GM13976 (cell line): ENCODE measurements around the gene NDUFS4.
"Not testable (repeated sequence)": the region's sequence is repeated elsewhere in the genome, so short reads cannot be mapped to it uniquely, and the experiment has no call there.

Source experiments
- DNase-seq: peaks from one replicate; pipeline ENCODE4 v3.0.0; 2012; ENCODE audit warnings: low spot score
- in situ Hi-C: fragments of 300-500 bp; cut with MboI; formaldehyde crosslinking; loops from one replicate; pipeline ENCODE4 v1.12.0; 2022; ENCODE audit warnings: low sequenced_read_pairs, mixed read lengths, inconsistent platforms; ENCODE audit not compliant: unreplicated experiment
- TF ChIP-seq, protein P1 (sequence below): IDR thresholded peaks from 2 replicates; pipeline ENCODE4 v1.5.1; 2012; ENCODE audit warnings: borderline replicate concordance, mild to moderate bottlenecking; ENCODE audit not compliant: insufficient read depth; ENCODE audit errors: extremely low read depth, missing control alignments, control extremely low read depth

NDUFS4 gene

GRCh38 chr5:53616939-53617549 lies 56.6 kb downstream of the NDUFS4 start:
- TF ChIP-seq, protein P1, sequence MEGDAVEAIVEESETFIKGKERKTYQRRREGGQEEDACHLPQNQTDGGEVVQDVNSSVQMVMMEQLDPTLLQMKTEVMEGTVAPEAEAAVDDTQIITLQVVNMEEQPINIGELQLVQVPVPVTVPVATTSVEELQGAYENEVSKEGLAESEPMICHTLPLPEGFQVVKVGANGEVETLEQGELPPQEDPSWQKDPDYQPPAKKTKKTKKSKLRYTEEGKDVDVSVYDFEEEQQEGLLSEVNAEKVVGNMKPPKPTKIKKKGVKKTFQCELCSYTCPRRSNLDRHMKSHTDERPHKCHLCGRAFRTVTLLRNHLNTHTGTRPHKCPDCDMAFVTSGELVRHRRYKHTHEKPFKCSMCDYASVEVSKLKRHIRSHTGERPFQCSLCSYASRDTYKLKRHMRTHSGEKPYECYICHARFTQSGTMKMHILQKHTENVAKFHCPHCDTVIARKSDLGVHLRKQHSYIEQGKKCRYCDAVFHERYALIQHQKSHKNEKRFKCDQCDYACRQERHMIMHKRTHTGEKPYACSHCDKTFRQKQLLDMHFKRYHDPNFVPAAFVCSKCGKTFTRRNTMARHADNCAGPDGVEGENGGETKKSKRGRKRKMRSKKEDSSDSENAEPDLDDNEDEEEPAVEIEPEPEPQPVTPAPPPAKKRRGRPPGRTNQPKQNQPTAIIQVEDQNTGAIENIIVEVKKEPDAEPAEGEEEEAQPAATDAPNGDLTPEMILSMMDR: no peak
- in situ Hi-C loops: no loop called here
- no peak for DNase-seq

DNA sequence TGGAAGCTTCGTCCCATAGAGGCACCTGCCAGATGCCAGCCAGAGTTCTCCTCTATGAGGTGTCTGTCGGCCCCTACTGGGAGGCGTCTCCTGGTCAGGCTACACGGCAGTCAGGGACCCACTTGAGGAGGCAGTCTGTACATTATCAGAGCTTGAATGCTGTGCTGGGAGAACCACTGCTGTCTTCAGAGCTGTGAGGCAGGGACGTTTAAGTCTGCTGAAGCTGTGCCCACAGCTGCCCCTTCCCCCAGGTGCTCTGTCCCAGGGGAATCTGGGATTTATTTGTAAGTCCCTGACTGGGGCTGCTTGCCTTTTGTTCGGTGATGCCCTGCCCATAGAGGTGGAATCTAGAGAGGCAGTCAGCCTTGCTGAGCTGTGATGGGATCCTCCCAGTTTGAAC lies 70.8 kb downstream of the NDUFS4 start:
- TF ChIP-seq, protein P1: no peak
- in situ Hi-C loops: no loop called here
- DNase-seq: no peak

DNA sequence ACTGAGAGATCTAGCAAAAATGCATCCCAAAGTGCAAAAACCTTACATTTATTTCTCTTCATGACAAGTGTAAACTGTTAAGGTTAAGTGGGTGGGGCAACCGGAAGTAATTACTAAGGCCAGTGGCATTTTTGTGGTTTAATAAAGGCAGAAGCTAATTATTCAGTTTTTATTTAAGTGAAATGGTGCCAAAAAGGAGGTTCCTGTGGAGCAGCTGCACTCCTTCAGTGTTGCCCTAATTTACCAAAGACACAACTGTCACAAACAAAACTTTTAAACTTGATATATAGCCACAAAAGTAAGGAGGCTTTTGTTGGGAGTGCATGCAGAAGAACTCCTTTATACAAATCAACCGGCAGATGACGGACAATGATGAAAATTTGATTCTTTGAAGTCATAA lies 81.6 kb downstream of the NDUFS4 start:
- TF ChIP-seq, protein P1: no peak
- DNase-seq: no peak
- in situ Hi-C loops: no loop called here

DNA sequence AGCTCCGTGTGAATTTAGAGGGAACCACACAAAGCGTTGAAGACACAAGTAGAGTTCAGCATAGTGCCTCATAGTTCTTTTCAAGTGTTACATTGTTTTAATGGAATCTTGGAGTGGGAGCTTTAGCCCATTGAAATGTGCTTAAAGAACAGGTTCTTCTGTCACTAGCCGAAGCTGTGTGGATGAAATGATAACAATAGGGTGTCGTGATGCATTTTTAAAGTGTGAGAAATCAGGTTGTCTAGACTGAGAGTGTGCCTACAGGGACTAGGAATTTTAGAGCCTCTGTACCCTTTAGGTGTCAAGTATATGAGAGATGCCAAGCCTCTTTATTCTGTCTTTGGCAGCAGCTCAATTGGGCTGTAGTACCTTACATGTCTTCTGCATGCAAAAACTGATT lies 83.0 kb downstream of the NDUFS4 start:
- TF ChIP-seq, protein P1: no peak
- in situ Hi-C loops: no loop called here
- no peak for DNase-seq

DNA sequence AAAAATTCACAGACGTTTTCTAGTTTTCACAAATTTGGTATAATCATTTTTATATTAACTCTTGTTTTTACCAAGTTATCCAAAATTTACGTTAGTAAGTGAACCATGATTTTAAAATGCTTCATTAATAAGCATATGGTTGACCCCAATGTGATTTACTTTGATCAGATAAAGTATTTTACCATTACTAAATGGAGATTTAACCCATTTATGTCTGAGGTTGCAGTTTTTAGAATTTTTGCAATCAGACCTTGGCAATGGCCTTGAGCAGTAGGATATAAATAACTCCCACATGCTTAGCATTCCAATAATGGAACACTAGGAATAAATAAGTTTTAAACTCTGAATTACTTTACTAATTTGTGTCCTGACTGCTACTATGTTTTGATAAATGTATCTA lies 84.6 kb downstream of the NDUFS4 start:
- in situ Hi-C loops: no loop called here
- TF ChIP-seq, protein P1: no peak
- no peak for DNase-seq

GRCh38 chr5:53649352-53649751 lies 88.9 kb downstream of the NDUFS4 start:
- TF ChIP-seq, protein P1: no peak
- in situ Hi-C loops: no loop called here

GRCh38 chr5:53660573-53660972 lies 100.1 kb downstream of the NDUFS4 start:
- in situ Hi-C loops, DNase-seq: not testable (repeated sequence)

More at GRCh38 chr5:53649352-53649751, 88.9 kb downstream of the NDUFS4 start:
- no peak for DNase-seq

GRCh38 chr5:53665313-53665712 lies 104.9 kb downstream of the NDUFS4 start:
- DNase-seq, in situ Hi-C loops: not testable (repeated sequence)
